ENCODE results near the gene EIF5A2.

DNA sequence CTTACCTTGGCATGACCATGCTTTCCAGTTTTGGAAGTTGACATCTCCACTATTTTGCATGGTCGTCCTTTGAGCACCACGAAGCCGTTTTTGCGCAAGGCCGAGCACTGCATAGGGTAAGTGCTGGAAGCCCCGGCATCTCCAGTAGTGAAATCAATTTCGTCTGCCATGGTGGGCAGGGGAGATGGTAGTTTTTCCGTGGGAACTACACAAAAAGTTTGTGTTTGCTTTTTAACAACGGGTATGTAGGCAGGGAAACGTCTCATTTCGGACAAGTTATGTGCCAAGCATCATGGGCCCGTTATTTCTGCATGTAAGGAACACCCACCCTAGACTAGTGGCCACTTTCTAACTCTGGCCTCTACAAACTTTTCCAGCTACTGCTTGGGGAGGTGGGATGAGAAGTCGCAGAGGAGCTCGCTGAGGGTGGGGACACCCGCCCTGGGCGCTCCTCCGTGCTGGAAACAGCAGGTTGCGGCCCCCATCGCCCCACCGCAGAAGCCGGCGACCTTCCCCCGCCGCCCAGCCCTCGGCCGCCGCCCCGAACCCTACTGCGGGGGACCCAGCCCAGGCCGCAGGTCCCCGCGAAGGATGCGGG, 701 bp downstream of the EIF5A2 start:
- no peak for TF ChIP-seq EZH2 (IDR thresholded peaks at IDR 0.05; ENCODE audit: low read depth)
- TF ChIP-seq, protein P1, sequence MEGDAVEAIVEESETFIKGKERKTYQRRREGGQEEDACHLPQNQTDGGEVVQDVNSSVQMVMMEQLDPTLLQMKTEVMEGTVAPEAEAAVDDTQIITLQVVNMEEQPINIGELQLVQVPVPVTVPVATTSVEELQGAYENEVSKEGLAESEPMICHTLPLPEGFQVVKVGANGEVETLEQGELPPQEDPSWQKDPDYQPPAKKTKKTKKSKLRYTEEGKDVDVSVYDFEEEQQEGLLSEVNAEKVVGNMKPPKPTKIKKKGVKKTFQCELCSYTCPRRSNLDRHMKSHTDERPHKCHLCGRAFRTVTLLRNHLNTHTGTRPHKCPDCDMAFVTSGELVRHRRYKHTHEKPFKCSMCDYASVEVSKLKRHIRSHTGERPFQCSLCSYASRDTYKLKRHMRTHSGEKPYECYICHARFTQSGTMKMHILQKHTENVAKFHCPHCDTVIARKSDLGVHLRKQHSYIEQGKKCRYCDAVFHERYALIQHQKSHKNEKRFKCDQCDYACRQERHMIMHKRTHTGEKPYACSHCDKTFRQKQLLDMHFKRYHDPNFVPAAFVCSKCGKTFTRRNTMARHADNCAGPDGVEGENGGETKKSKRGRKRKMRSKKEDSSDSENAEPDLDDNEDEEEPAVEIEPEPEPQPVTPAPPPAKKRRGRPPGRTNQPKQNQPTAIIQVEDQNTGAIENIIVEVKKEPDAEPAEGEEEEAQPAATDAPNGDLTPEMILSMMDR (conservative IDR thresholded peaks at IDR 0.05) = no peak
